Mucosa of descending colon (tissue), 3 donors: Measurements from ENCODE around the gene WDFY3. TPM values are rescaled to one million over a fixed set of nuclear protein-coding genes. Genes with fewer than 3 reads are reported as not detected.
"Not testable (repeated sequence)": the region's sequence is repeated elsewhere in the genome, so short reads cannot be mapped to it uniquely, and the experiment has no call there.

Experiments used
- ATAC-seq: fragments of 200-7000 bp; cut with Tn5 transposase; one replicate; pipeline ENCODE4 v1.9.1; 2020; ENCODE audit warnings: mild to moderate bottlenecking, moderate library complexity
- DNase-seq, 3 donors: peaks; one replicate each; pipeline ENCODE4 v3.0.0-alpha.2; 2020
- H3K36me3 ChIP-seq: fragments of 200-600 bp; one replicate; pipeline ENCODE4 v1.8.0; 2021; ENCODE audit warnings: low read depth, mild to moderate bottlenecking
- H3K4me1 ChIP-seq: fragments of 200-600 bp; one replicate; pipeline ENCODE4 v1.8.0; 2021; ENCODE audit warnings: low read depth, mild to moderate bottlenecking
- H3K4me3 ChIP-seq: fragments of 200-600 bp; one replicate; pipeline ENCODE4 v1.8.0; 2021; ENCODE audit warnings: mild to moderate bottlenecking
- H3K9me3 ChIP-seq: fragments of 200-600 bp; one replicate; pipeline ENCODE4 v1.8.0; 2021; ENCODE audit warnings: mild to moderate bottlenecking
- intact Hi-C, 2 donors: fragments of 100-400 bp; cut with DNase I in 1 of 2; cut with micrococcal nuclease in 1 of 2; formaldehyde crosslinking; loops; one replicate each; pipeline versions ENCODE4 v1.11.0 to v1.11.1; 2022; cut with DNase I, micrococcal nuclease
- total RNA-seq, 3 donors: library from RNA; stranded (reverse); fragmentation: NEBNext Ultra II Directional in 2 of 3; extraction: Animal tissue kit (Norgen Biotek cat#: 25700) in 2 of 3; gene quantifications; one replicate each; pipeline versions ENCODE4 v1.2.1 to v1.2.4, GENCODE V29; 2021 to 2023
- TF ChIP-seq, protein P1 (sequence below): fragments of 200-600 bp; IDR thresholded peaks from one replicate; pipeline ENCODE4 v1.8.0; 2022; ENCODE audit warnings: antibody characterized with exemption, mild to moderate bottlenecking
- donor health status: DM: no; HTN: no; CAD: no; lungs with moderate emphysema.
- donor health status: DM: no; HTN: no; CAD: no.
- donor health status: DM: no; HTN: yes; CAD: no.

The WDFY3 gene
- total RNA-seq, 3 donors from 2014 or later = 49.5 to 76.9 (median 55.5) TPM

DNA sequence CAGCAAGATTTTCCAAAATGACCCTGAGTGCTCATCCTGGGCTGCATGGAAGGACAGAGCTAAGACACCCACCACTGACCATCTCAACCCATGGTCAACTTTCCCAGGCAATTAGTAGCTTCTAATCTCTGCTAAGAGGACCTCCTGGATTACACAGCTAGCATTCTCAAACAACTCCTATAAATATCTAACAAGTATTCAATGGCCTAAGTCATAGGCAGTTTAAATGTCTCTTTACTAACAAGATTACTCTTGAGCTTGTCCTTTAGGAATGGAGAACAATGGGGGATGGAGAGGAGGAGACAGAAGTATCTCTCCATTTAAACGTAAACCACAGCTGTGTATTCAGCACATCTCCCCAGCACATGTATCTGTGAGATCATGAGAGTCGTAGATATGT is 118.1 kb downstream of the WDFY3 start:
- H3K36me3 ChIP-seq = no peaks in the 10 kb centered on the region
- intact Hi-C loops = no loop called here
- TF ChIP-seq, protein P1, sequence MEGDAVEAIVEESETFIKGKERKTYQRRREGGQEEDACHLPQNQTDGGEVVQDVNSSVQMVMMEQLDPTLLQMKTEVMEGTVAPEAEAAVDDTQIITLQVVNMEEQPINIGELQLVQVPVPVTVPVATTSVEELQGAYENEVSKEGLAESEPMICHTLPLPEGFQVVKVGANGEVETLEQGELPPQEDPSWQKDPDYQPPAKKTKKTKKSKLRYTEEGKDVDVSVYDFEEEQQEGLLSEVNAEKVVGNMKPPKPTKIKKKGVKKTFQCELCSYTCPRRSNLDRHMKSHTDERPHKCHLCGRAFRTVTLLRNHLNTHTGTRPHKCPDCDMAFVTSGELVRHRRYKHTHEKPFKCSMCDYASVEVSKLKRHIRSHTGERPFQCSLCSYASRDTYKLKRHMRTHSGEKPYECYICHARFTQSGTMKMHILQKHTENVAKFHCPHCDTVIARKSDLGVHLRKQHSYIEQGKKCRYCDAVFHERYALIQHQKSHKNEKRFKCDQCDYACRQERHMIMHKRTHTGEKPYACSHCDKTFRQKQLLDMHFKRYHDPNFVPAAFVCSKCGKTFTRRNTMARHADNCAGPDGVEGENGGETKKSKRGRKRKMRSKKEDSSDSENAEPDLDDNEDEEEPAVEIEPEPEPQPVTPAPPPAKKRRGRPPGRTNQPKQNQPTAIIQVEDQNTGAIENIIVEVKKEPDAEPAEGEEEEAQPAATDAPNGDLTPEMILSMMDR = no peak
- no peak overlapping the region for H3K4me3 ChIP-seq
- ATAC-seq (no peak), DNase-seq (no peak)
- H3K9me3 ChIP-seq = no peaks in the 10 kb centered on the region
- no peaks in the 10 kb centered on the region for H3K4me1 ChIP-seq

- TF ChIP-seq, protein P1 = no peak
- intact Hi-C loops = no loop called here
- Histone ChIP-seq H3K9me3 (no peaks in the 10 kb centered on the region), H3K4me1 (no peaks in the 10 kb centered on the region), H3K36me3 (no peaks in the 10 kb centered on the region), H3K4me3 (no peak overlapping the region)
- no peak for DNase-seq
- ATAC-seq = no peak
Observed at GRCh38 chr4:84847978-84848377, 118.5 kb downstream of the WDFY3 start.

GRCh38 chr4:84846985-84847384 is 119.5 kb downstream of the WDFY3 start:
- Histone ChIP-seq H3K4me1 (no peaks in the 10 kb centered on the region), H3K36me3 (no peaks in the 10 kb centered on the region), H3K9me3 (no peaks in the 10 kb centered on the region), H3K4me3 (no peak overlapping the region)
- TF ChIP-seq, protein P1 = no peak
- no peak for DNase-seq
- no peak for ATAC-seq
- intact Hi-C loops = no loop called here

GRCh38 chr4:84841435-84841834 is 125.1 kb downstream of the WDFY3 start:
- TF ChIP-seq, protein P1 = no peak
- Histone ChIP-seq H3K9me3 (no peaks in the 10 kb centered on the region), H3K4me3 (no peak overlapping the region), H3K4me1 (no peaks in the 10 kb centered on the region), H3K36me3 (no peaks in the 10 kb centered on the region)
- intact Hi-C loops = no loop called here
- no peak for ATAC-seq
- no peak for DNase-seq

- TF ChIP-seq, protein P1 = no peak
- intact Hi-C loops = no loop called here
Observed at GRCh38 chr4:84837751-84838150, 128.7 kb downstream of the WDFY3 start.

DNA sequence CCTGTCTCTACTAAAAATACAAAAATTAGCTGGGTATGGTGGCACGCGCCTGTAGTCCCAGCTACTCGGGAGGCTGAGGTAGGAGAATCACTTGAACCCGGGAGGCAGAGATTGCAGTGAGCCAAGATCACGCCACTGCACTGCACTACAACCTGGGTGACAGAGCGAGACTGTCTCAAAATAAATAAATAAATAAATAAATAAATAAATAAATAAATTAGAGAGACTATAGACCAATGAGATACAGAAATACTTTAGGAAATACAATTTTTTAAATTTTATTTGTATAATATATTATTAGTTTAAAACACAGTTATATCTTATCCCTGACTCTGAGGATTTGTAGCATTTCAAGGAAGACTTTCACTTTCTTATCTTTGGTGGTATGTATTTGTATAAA is 136.9 kb downstream of the WDFY3 start:
- intact Hi-C loops, DNase-seq, H3K36me3 ChIP-seq, H3K9me3 ChIP-seq, H3K4me1 ChIP-seq, ATAC-seq, H3K4me3 ChIP-seq: not testable (repeated sequence)

More at GRCh38 chr4:84837751-84838150, 128.7 kb downstream of the WDFY3 start:
- ATAC-seq (no peak), DNase-seq (no peak)
- Histone ChIP-seq H3K36me3 (no peaks in the 10 kb centered on the region), H3K9me3 (no peaks in the 10 kb centered on the region), H3K4me1 (no peaks in the 10 kb centered on the region), H3K4me3 (no peak overlapping the region)
